ENCODE data around the gene ADAM11. TPM values are rescaled to one million over a fixed set of nuclear protein-coding genes. Genes with fewer than 3 reads are reported as not detected.
A peak's percentile ranks its signal among the peaks of the same experiment; 100 is the strongest.

Gene ADAM11
- total and polyA plus RNA-seq, 2 of the 13 experiments (the other 11 are each of a cell fraction or from before 2014, with no cell fraction given), result 0.38 to 0.91 TPM

DNA sequence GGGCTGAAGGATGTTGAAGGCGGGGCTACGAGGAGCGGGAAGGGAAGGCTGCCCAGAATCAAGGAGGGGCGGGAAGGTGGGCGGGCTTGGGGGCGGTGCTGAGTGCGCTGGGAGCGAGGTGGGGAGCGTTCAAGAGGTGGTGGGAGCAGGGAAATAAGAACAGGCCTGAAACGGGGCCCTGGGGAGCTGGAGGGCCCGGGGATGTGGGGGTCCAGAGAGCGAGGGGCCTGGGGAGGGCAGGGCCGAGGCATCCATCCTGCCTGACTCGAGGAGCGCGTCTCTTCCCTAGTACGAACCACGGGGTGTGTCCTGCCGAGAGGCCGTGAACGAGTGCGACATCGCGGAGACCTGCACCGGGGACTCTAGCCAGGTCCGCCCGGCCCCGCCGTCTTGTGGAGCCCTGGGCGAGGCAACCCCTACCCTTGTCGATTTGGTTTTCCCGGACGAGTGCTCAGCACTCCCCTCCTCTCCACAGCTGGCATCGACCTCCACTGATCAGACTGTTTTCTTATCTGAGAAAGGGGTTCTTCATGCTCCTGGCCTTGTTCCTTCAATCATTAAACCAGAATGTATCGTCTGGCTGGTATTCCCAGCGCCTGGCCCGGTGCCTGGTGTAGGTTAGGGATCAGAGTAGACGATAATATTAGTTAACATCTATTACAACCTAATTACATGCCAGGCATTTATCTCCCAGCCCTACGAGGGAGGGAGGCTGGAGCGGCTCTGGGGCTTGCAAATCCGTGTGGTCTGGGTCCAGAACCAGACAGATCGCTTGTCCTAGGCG lies 17.2 kb downstream of the ADAM11 start (continued):
- TF ChIP-seq, protein P1, sequence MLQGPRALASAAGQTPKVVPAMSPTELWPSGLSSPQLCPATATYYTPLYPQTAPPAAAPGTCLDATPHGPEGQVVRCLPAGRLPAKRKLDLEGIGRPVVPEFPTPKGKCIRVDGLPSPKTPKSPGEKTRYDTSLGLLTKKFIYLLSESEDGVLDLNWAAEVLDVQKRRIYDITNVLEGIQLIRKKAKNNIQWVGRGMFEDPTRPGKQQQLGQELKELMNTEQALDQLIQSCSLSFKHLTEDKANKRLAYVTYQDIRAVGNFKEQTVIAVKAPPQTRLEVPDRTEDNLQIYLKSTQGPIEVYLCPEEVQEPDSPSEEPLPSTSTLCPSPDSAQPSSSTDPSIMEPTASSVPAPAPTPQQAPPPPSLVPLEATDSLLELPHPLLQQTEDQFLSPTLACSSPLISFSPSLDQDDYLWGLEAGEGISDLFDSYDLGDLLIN (CRISPR knock-in tag; IDR thresholded peaks at IDR 0.05; ENCODE audit: borderline replicate concordance), result no peak
- TF ChIP-seq PRMT3 (CRISPR knock-in tag; IDR thresholded peaks at IDR 0.05; ENCODE audit: borderline replicate concordance, low read depth) (no peak), ZNF136 (CRISPR knock-in tag; IDR thresholded peaks at IDR 0.05; ENCODE audit: low read depth) (no peak), NCOA1 (CRISPR knock-in tag; IDR thresholded peaks at IDR 0.05) (no peak), FIP1L1 (IDR thresholded peaks at IDR 0.05; ENCODE audit: borderline replicate concordance, insufficient read depth, low read depth, low read length) (no peak), FOXK2 (IDR thresholded peaks at IDR 0.05) (no peak), ZBTB42 (CRISPR knock-in tag; IDR thresholded peaks at IDR 0.05) (no peak), NRL (CRISPR knock-in tag; IDR thresholded peaks at IDR 0.05; ENCODE audit: borderline replicate concordance) (no peak), ZBTB38 (CRISPR knock-in tag; IDR thresholded peaks at IDR 0.05) (no peak), MBNL3 (CRISPR knock-in tag; conservative IDR thresholded peaks at IDR 0.05) (no peak), ZKSCAN5 (CRISPR knock-in tag; IDR thresholded peaks at IDR 0.05) (no peak), KLF13 (CRISPR knock-in tag; IDR thresholded peaks at IDR 0.05) (no peak), ZMYM3 (CRISPR knock-in tag; IDR thresholded peaks at IDR 0.05) (peak; percentile 64; the same call in 1 of the 2 replicates), ZFP36 (IDR thresholded peaks at IDR 0.05; ENCODE audit: borderline replicate concordance, low read depth, low read length, partially characterized antibody) (no peak), NR1H2 (CRISPR knock-in tag; IDR thresholded peaks at IDR 0.05; ENCODE audit: borderline replicate concordance, low read depth) (no peak), PHF5A (CRISPR knock-in tag; IDR thresholded peaks at IDR 0.05; ENCODE audit: low read depth, unreplicated experiment) (no peak), HES4 (CRISPR knock-in tag; IDR thresholded peaks at IDR 0.05; ENCODE audit: borderline replicate concordance) (no peak), ZMYM4 (CRISPR knock-in tag; IDR thresholded peaks at IDR 0.05) (no peak), DMAP1 (CRISPR knock-in tag; IDR thresholded peaks at IDR 0.05) (no peak)
- TF ChIP-seq, protein P2, sequence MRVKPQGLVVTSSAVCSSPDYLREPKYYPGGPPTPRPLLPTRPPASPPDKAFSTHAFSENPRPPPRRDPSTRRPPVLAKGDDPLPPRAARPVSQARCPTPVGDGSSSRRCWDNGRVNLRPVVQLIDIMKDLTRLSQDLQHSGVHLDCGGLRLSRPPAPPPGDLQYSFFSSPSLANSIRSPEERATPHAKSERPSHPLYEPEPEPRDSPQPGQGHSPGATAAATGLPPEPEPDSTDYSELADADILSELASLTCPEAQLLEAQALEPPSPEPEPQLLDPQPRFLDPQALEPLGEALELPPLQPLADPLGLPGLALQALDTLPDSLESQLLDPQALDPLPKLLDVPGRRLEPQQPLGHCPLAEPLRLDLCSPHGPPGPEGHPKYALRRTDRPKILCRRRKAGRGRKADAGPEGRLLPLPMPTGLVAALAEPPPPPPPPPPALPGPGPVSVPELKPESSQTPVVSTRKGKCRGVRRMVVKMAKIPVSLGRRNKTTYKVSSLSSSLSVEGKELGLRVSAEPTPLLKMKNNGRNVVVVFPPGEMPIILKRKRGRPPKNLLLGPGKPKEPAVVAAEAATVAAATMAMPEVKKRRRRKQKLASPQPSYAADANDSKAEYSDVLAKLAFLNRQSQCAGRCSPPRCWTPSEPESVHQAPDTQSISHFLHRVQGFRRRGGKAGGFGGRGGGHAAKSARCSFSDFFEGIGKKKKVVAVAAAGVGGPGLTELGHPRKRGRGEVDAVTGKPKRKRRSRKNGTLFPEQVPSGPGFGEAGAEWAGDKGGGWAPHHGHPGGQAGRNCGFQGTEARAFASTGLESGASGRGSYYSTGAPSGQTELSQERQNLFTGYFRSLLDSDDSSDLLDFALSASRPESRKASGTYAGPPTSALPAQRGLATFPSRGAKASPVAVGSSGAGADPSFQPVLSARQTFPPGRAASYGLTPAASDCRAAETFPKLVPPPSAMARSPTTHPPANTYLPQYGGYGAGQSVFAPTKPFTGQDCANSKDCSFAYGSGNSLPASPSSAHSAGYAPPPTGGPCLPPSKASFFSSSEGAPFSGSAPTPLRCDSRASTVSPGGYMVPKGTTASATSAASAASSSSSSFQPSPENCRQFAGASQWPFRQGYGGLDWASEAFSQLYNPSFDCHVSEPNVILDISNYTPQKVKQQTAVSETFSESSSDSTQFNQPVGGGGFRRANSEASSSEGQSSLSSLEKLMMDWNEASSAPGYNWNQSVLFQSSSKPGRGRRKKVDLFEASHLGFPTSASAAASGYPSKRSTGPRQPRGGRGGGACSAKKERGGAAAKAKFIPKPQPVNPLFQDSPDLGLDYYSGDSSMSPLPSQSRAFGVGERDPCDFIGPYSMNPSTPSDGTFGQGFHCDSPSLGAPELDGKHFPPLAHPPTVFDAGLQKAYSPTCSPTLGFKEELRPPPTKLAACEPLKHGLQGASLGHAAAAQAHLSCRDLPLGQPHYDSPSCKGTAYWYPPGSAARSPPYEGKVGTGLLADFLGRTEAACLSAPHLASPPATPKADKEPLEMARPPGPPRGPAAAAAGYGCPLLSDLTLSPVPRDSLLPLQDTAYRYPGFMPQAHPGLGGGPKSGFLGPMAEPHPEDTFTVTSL (CRISPR knock-in tag; IDR thresholded peaks at IDR 0.05; ENCODE audit: borderline replicate concordance), result no peak
- TF ChIP-seq, protein P3, sequence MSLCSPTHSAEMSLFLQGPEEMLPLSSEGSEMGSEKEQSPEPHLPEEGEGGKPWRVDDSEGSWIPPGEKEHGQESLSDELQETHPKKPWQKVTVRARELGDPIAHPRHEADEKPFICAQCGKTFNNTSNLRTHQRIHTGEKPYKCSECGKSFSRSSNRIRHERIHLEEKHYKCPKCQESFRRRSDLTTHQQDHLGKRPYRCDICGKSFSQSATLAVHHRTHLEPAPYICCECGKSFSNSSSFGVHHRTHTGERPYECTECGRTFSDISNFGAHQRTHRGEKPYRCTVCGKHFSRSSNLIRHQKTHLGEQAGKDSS (CRISPR knock-in tag; IDR thresholded peaks at IDR 0.05; ENCODE audit: borderline replicate concordance, low read depth), result no peak
